COR-L47 (cell line): ENCODE data around the gene NOL9.
"Not testable (repeated sequence)": the region's sequence is repeated elsewhere in the genome, so short reads cannot be mapped to it uniquely, and the experiment has no call there.

Source experiments
- DNase-seq: peaks from one replicate; lab custom pipeline; 2025; lab: John Stamatoyannopoulos, UW

Gene NOL9

DNA sequence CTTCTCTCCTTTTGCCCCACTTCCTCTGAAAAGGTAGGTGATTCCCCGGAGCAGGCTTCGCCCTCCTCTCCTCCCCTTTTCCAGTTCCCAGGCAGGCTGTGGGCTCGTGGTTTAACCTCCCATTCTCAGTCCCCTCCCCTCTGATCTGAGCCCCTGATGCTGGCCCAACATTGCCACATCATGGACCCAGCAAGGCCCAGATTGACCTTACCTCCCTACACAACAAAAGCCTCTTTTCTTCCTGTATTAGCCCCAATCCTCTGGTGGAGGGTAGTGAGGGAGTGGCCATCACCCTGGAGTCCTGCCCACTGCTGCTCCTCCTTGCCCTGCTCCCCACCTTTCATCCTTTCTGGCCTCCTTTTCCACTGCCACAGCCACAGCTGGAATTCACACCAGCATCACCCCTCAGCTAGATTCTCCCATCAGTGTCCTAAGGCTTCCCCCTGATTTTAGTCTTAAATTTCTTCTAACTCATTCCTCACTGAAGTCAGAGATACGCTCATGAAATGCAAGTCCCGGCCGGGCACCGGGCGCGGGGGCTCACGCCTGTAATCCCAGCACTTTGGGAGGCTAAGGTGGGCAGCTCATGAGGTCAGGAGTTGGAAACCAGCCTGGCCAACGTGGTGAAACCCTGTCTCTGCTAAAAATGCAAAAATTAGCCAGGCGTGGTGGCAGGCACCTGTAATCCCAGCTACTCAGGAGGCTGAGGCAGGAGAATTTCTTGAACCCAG, 18.5 kb upstream of the NOL9 start:
- no peak for DNase-seq

DNA sequence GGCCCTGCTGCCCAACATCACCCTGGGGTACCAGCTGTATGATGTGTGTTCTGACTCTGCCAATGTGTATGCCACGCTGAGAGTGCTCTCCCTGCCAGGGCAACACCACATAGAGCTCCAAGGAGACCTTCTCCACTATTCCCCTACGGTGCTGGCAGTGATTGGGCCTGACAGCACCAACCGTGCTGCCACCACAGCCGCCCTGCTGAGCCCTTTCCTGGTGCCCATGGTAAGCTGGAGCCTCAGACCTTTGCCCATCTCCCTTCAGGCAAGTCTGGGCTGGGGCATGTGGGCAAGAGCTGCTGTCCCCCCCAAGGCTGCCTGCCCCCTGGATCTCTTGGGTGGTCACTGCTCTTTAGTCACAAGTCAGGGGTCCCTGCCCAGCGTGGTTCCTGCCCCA, 16.7 kb upstream of the NOL9 start:
- no peak for DNase-seq

DNA sequence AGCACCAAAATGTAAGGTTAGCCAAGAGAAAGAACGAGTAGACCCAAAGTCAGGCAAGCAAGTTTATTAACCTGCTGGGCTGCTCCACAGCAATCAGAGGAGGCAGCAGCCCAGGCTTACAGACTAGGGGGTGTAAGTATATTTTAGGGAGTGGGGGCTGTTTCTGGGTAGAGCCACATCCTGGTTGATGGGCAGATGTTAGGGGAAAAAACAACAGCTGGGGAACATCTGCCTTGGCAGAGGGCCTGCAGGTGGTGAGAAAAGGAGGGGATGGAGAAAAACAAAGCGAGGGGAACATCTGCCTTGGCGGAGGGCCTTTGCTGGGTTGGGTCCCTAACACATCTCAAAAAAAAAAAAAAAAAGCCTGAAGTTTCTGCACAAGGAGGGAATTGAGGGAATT, 15.8 kb upstream of the NOL9 start:
- no peak for DNase-seq

DNA sequence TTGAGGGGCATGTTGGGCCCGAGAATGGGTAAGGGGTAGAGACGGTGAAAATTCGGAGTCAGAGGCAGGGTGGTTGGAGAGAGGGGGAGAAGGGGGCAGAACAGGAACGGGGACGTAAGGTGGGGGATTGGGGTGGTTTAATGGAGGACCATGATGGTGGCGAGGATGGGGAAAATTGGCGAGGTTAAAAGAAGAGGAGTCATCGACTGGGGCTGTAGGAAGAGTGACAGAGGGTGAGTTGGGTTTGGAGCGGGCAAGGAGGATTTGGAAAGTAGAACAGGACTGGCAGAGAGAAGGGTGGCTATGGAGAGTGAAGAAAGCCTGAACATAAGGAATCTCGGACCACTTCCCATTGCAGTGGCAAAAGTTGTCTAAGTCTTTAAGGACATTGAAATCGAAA, 14.7 kb upstream of the NOL9 start:
- no peak for DNase-seq

DNA sequence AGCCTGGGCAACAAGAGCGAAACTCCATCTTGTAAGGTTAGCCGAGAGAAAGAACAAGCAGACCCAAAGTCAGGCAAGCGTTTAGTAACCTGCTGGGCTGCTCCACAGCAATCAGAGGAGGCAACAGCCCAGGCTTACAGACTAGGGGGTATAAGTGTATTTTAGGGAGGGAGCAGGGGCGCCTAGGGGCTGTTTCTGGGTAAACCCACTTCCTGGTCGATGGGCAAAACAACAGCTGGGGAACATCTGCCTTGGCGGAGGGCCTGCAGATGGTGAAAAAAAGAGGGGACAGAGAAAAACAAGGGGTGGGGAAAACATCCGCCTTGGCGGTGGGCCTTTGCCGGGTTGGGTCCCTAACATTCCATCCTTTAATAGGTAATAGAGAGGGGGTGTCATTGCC, 6.0 kb upstream of the NOL9 start:
- no peak for DNase-seq

DNA sequence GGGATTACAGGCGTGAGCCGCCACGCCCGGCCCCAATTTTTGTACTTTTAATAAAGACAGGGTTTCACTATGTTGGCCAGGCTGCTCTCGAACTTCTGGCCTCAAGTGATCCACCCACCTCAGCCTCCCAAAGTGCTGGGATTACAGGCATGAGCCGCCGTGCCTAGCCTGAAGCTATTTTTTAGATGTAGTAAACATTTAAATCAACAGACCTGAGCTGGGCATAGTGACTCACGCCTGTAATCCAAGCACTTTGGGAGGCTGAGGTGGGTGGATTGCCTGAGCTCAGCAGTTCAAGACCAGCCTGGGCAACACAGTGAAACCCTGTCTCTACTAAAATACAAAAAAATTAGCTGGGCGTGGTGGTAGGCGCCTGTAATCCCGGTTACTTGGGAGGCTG, 4.8 kb upstream of the NOL9 start:
- DNase-seq = not testable (repeated sequence)

DNA sequence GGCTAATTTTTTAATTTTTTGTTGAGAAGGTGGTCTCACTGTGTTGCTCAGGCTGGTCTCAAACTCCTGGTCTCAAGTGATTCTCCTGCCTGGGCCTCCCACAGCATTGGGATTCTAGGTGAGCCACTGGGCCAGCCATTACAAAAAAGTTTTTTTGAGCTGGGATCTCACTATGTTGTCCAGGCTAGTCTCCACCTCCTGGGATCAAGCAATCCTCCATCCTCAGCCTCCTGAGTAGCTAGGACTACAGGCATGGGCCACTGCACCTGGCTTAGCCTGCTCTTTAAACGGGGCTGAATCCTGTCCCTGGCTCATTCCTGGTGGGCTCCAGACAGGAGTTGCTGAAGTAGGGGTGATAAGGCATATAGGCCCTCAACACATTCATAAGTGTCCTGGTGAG, 3.3 kb upstream of the NOL9 start:
- no peak for DNase-seq

DNA sequence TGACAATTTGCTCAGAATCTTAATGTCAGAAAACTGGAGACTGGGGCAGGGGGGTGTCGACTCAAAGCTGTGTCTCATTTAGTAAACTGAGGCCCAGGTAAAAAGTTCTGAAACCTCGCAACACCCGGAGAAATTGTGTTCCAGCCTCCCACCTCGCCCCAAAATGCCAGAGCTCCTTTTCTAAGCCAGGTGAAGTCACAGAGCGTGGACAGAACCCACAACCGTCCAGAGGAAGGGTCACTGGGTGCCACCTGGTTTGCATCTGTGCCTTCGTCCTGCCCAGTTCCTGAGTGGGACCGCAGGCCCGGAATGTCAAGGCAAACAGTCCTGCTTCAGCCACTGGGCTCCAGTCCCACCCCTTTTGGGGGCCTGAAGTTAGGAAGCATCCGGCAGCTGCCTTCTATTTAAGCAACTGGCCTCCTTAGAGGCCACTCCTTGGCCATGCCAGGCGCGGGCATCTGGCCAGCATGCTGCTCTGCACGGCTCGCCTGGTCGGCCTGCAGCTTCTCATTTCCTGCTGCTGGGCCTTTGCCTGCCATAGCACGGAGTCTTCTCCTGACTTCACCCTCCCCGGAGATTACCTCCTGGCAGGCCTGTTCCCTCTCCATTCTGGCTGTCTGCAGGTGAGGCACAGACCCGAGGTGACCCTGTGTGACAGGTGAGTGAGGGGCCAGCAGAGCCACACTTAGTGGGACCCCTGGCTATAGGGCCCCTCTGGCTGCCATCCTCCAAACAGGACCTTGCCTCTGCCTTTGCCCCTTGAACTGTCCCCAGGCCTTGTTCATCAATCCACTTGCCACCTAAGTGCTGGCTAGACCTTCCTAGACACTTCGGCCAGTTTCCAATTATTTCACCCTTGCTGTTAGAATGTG, 830 bp upstream of the NOL9 start, which contains the start of gene TAS1R1:
Gene TAS1R1 (plus strand): TSS at position 401 of the 872 bp plus-strand sequence. CDS start 67 bp downstream, at position 468.
- DNase-seq = no peak

DNA sequence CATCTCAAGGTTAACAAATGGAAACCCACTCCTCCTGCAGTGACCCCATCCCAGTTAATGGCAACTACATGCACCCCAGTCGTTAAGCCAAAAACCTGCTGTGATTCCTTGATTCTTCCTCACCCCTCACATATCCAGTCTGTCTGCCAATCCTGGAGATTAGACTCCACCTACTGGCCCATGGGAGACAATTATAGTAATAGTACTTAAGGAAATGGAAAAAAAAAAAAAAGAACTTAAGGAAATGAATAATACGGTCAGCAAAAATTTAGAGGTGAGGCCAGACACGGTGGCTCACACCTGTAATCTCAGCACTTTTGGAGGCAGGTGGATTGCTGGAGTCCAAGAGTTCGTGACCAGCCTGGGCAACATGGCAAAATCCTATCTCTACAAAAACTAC, 7.0 kb downstream of the NOL9 start:
- no peak for DNase-seq

DNA sequence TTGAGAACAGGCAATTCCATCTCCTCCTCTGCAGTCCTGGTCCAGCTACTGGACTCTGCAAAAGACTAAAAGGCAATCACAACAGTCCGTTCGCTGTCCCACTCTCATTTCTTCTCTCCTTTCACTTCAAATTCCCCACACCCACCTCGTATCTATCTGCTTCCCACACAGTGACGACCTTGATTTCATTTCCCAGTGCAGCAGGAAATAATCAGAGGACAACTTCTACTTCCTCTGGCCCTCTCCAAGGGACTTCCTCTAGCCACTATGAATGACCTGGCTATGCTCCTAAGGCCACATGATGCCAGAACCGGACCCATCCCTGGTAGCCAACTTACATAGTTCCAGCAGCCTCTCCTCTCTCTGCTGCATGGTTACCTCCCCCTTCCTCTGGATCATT, 8.0 kb downstream of the NOL9 start:
- no peak for DNase-seq

DNA sequence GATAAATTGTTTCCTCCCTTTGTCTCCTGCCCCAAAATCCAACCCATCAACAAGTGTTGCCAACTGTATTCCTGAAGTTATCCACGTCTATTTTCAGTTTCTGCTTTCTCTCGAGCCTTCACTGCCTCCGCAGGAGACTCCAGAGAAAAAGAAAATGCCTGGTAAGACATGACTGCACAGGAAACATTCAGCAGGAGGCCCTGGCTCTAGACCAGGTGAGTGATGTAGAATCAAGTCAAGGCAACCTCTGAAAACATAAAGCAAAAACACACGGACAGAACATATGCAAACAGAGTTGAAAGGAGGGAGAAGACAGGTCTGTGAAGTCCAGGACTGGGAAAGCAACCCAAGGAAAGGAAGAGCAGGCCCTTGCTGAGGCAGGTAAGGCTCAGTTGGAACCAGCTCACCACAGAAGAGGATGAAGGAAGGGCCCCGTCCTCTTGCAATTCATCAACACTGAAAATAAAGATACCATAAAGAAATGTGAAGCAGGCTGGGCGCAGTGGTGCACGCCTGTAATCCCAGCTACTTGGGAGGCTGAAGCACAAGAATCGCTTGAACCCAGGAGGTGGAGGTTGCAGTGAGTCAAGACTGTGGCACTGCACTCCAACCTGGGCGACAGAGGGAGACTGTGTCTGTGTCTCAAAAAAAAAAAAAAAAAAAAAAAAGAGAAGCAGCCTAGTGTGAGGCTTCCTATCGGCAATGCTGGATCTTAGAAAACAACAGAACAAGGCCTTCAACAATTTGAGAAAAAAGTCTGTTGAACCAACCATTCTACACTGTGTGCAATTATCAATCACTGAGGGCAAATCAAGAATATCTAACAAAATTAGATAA, 8.8 kb downstream of the NOL9 start:
- no peak for DNase-seq

DNA sequence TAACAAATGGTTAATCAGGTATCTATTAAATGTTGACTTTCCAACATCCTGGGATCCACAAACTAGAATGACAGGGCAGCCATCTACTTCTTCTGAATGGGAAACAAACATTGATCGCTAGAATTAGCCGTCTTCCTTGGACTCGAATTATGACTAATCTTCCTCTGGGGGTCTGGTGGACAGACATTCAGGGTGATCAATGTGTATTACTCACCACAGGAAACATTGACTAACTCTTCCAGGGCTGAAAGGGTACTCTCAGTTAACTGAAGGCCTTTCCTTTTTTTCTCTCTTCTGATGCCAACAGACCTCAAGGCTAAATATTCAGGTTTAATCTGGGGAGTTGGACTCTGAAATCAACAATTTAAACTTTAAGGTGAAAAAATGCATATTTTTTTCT, 9.5 kb downstream of the NOL9 start:
- no peak for DNase-seq

DNA sequence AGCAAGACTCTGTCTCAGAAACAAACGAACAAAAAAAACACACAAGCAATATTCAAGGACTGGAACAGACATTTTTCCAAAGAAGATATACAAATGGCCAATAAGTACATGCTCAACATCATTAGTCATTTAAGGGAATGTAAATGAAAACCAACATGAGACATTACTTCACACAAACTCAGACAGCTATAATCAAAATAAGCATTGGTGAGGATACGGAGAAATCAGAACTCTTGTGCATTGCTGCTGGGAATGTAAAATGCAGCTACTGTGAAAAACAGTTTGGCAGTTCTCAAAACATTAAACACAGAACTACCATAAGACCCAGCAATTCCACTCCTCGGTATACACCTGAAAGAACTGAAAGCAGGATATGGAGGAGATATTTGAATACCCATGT, 15.4 kb downstream of the NOL9 start:
- no peak for DNase-seq

DNA sequence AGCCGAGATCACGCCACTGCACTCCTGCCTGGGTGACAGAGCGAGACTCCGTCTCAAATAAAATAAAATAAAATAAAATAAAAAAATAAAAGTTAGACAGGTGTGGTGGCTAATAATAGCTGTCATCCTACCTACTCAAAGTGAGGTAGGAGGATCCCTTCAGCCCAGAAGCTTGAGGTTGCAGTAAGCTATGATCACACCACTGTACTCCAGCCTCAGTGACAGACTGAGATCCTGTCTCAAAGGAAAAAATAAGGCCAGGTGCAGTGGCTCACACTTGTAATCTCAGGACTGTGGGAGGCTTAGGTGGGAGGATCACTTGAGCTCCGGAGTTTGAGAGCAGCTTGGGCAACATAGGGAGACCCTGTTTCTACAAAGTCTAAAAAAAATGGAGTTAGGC, 18.0 kb downstream of the NOL9 start:
- DNase-seq = no peak

DNA sequence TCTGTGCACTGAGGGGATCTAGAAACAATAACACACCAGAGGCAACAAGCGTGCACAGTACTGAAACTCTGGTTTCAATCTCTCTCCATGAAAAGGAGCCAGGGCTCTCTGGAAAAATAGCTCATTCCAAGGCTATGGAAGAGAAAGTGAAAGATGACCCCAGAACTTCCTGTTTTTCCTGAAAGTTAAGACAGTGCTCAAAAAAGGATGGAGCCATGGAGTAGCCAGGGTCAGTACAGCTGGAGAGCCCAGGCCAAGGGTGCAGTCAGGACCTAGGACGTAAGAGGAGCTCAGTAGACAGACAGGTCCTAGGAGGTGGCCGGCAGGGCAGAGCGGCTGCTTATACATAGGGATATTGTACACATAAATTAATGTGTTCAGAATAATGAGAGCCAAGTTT, 19.1 kb downstream of the NOL9 start:
- DNase-seq = no peak

DNA sequence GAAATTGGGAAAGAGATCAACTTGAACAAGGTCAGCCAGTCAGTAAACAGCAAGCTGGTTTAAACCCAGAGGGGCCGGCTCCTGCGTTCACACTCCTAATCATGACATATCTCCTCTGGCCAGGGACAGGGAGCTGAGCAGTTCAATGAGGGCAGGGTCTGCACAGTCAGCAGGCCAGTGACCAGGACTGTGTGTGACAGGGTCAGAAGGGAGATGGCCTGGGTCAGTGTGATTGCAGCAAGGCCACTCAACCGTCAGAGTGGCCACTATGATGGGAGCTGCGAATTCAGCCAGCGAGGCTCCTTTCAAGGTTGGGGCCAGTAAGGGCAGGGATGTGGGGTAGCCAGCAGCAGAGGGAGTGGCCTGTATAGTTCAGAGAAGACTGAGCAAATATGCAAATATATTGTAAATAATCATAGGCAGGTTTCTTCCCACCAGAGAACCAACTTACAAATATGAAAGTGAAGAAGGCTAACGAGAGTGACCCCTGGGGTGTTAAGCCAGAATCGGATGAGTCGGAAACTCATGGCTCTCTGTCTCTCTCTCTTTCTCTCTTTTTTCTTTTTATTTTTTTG, 20.0 kb downstream of the NOL9 start:
- no peak for DNase-seq

DNA sequence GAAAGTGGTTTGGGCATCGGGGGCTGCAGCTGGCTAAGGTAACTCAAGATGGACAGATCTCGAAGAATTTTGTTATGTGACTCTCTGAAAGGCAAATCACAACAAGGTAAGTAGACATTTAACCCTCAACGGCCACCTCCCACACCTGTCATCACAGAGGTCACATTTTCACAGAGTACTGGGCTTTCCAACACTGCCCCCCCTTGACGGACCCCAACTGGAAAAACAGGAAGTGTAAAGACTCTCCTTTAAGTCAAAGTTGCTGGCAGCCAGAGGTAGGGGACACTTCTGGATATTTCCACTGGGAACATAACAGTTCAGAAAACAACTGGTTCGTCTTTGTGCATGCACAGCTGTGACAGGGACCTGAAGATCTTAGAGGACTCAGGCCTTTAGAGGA, 22.3 kb downstream of the NOL9 start:
- no peak for DNase-seq

DNA sequence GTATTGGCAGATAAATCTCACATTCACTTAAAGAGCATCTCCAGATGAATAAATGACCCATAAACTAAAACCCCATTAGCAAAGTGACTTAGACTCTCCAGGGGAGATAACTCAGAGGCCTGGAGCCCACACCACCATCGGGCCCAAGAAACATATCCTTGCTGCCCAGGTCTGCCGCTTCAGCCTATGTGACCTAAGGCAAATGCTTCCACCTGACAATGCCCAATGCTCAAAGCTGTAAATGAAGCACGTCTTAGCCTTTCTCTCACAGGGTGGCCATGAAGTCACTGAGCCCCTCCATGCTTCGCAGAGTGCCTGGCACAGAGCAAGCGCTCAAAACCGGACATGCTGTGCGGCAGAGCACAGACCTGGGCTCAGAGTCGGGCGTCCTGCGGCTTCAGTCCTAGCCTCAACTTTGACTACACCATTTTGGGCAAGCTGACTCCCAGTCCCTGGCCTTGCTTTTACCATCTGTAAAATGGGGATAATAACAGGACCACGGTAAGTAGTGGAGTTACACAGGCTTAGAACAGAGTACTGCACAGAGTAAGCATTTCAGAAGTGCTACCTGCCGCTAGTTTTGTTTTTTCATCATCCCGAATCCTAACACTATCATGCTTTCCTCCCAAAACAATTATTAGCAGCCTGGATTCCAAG, 23.7 kb downstream of the NOL9 start:
- DNase-seq = no peak

DNA sequence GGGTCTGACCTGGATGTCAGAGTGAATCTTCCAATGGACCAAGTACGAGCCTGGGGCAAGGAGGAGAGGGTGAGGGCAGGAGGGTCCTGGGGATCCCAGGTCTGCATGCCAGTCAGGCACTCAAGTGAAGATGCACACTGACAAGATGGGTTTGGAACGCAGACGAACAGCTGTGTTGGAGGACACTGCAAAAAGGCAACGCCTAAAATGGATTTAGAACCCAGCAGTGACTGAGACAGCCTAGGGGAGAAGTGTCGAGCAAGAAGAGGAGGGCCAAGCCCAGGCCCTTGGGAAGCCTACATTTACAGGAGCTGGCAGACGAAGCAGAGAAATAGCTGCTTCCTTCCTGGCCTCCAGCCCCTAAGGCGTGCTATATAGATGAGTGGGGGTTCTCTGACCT, 25.8 kb downstream of the NOL9 start:
- no peak for DNase-seq

DNA sequence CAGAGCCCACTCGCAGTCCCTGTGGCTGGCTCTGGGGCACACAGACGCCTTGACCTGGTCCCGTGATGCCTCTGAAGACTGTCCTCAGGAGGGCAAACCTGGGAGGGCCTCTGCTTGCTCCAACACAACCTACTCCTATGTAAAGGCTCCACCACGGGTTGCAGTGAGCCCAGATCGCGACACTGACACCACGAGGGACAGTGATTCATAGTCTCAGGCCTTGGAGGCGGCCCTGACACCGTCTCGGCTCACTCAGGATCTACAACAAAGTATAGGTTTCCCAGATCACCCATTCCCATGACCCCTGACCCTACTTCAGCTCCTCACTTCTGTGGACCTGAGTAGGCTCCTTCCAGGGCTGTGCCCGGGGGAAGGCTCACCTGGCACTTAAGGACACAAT, 28.0 kb downstream of the NOL9 start:
- no peak for DNase-seq

DNA sequence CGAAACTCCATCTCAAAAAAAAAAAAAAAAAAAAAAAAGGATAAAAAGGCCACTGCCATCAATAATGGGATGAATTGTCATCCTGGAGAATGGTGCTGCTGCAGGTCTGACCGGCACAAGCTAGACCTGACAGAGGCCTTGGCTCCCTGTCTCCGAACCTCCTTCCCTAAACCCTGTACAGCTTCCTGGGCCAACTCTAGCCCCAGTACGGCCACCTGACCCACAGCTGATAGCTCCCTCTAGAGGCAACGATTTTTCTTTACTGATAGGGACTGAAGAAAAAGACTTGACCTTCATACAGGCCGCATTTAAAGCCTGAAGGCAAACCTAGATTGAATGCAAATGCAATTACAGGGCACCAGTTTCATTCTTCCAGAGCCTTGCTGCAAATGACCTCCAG, 30.7 kb downstream of the NOL9 start:
- DNase-seq = peak; percentile 6

DNA sequence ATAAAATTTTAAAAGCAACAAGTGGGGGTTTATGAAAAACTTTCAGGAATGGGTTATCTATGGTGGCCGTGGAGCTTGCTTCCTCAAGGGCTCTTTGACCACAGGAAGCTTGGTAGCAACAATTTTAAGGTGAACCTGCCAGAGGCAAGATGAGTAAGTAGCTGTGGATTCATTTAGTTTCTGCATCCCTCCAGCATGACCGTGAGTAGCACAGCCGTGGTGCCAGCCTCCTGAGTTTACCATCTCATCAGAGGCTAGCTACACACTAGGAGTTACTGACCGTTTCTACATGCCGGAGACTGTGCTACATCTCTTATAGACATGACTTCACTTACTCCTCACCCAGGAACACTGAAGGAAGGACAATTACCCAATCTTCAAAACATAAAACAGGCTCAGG, 32.8 kb downstream of the NOL9 start:
- no peak for DNase-seq
